Activated T-helper 17 cell treated with anti-CD3 and anti-CD28 coated beads, Interleukin-2, amount 50 U/mL, for 72 hours (primary cell): Measurements from ENCODE around the gene CFAP74. TPM values are rescaled to one million over a fixed set of nuclear protein-coding genes. Genes with fewer than 3 reads are reported as not detected.
"Not testable (repeated sequence)": the region's sequence is repeated elsewhere in the genome, so short reads cannot be mapped to it uniquely, and the experiment has no call there.

Experiments
- ATAC-seq: fragments of 150-1000 bp; cut with Tn5 transposase; replicated peaks from 2 replicates; pipeline ENCODE4 v1.10.0; 2021; ENCODE audit warnings: mild to moderate bottlenecking, moderate library complexity
- H3K27ac Mint-ChIP-seq: one replicate; pipeline ENCODE4 v1.8.0; 2022; ENCODE audit warnings: mixed read lengths
- H3K27me3 Mint-ChIP-seq: one replicate; pipeline ENCODE4 v1.8.0; 2022; ENCODE audit warnings: mixed read lengths
- H3K36me3 Mint-ChIP-seq: one replicate; pipeline ENCODE4 v1.8.0; 2022; ENCODE audit warnings: low read depth, mild to moderate bottlenecking, mixed read lengths
- H3K4me1 Mint-ChIP-seq: one replicate; pipeline ENCODE4 v1.8.0; 2022; ENCODE audit warnings: mixed read lengths
- H3K4me3 Mint-ChIP-seq: one replicate; pipeline ENCODE4 v1.8.0; 2022; ENCODE audit warnings: mild to moderate bottlenecking, mixed read lengths
- H3K9me3 Mint-ChIP-seq: one replicate; pipeline ENCODE4 v1.8.0; 2022; ENCODE audit warnings: mixed read lengths
- total RNA-seq, 2 donors: library from RNA; stranded (reverse); gene quantifications; one replicate each; pipeline ENCODE4 v1.2.3, GENCODE V29; 2022

CFAP74 gene
- total RNA-seq, 2 donors from 2014 or later, result not detected

GRCh38 chr1:1937549-1938275 is 65.9 kb downstream of the CFAP74 start:
- Mint-ChIP-seq H3K9me3 (peaks cover 4% of the 10 kb centered on the region), H3K36me3 (no peaks in the 10 kb centered on the region), H3K4me3 (no peak overlapping the region), H3K4me1 (no peaks in the 10 kb centered on the region), H3K27me3 (no peaks in the 10 kb centered on the region), H3K27ac (no peak overlapping the region)
- ATAC-seq, result no peak

- peaks cover 4% of the 10 kb centered on the region for H3K9me3 Mint-ChIP-seq
- no peak overlapping the region for H3K27ac Mint-ChIP-seq
- H3K36me3 Mint-ChIP-seq, result no peaks in the 10 kb centered on the region
- H3K27me3 Mint-ChIP-seq, result no peaks in the 10 kb centered on the region
- H3K4me3 Mint-ChIP-seq, result no peak overlapping the region
- no peak for ATAC-seq
- H3K4me1 Mint-ChIP-seq, result no peaks in the 10 kb centered on the region
These were observed 66.5 kb downstream of the CFAP74 start for GRCh38 chr1:1937061-1937460.

- not testable (repeated sequence) for H3K4me3 Mint-ChIP-seq, H3K27ac Mint-ChIP-seq, ATAC-seq, H3K27me3 Mint-ChIP-seq, H3K36me3 Mint-ChIP-seq, H3K4me1 Mint-ChIP-seq, H3K9me3 Mint-ChIP-seq
These were observed 68.7 kb downstream of the CFAP74 start for GRCh38 chr1:1934848-1935247.

GRCh38 chr1:1929639-1930545 is 73.7 kb downstream of the CFAP74 start:
- H3K4me3 Mint-ChIP-seq, result no peak overlapping the region
- no peaks in the 10 kb centered on the region for H3K36me3 Mint-ChIP-seq
- no peak overlapping the region for H3K27ac Mint-ChIP-seq
- ATAC-seq, result no peak
- no peaks in the 10 kb centered on the region for H3K4me1 Mint-ChIP-seq
- peaks cover 4% of the 10 kb centered on the region for H3K9me3 Mint-ChIP-seq
- H3K27me3 Mint-ChIP-seq, result no peaks in the 10 kb centered on the region

- no peaks in the 10 kb centered on the region for H3K27me3 Mint-ChIP-seq
- no peaks in the 10 kb centered on the region for H3K36me3 Mint-ChIP-seq
- no peak overlapping the region for H3K27ac Mint-ChIP-seq
- no peak for ATAC-seq
- H3K9me3 Mint-ChIP-seq, result peaks cover 2% of the 10 kb centered on the region
- H3K4me1 Mint-ChIP-seq, result no peaks in the 10 kb centered on the region
- no peak overlapping the region for H3K4me3 Mint-ChIP-seq
These were observed 74.4 kb downstream of the CFAP74 start for GRCh38 chr1:1929102-1929638.

GRCh38 chr1:1928231-1929101 is 75.1 kb downstream of the CFAP74 start:
- Mint-ChIP-seq H3K4me1 (no peaks in the 10 kb centered on the region), H3K9me3 (no peaks in the 10 kb centered on the region), H3K27me3 (no peaks in the 10 kb centered on the region)

GRCh38 chr1:1927751-1928150 is 75.8 kb downstream of the CFAP74 start:
- Mint-ChIP-seq H3K4me3 (no peak overlapping the region), H3K4me1 (no peaks in the 10 kb centered on the region), H3K9me3 (no peaks in the 10 kb centered on the region), H3K27ac (no peak overlapping the region), H3K27me3 (no peaks in the 10 kb centered on the region), H3K36me3 (no peaks in the 10 kb centered on the region)
- no peak for ATAC-seq

More at GRCh38 chr1:1928231-1929101, 75.1 kb downstream of the CFAP74 start:
- H3K4me3 Mint-ChIP-seq, result no peak overlapping the region
- no peak for ATAC-seq
- no peaks in the 10 kb centered on the region for H3K36me3 Mint-ChIP-seq
- H3K27ac Mint-ChIP-seq, result no peak overlapping the region

GRCh38 chr1:1926886-1927660 is 76.5 kb downstream of the CFAP74 start:
- no peak for ATAC-seq
- Mint-ChIP-seq H3K4me3 (no peak overlapping the region), H3K27me3 (no peaks in the 10 kb centered on the region), H3K27ac (no peak overlapping the region), H3K36me3 (no peaks in the 10 kb centered on the region), H3K4me1 (no peaks in the 10 kb centered on the region), H3K9me3 (no peaks in the 10 kb centered on the region)

- Mint-ChIP-seq H3K27me3 (no peaks in the 10 kb centered on the region), H3K4me1 (no peaks in the 10 kb centered on the region)
These were observed 77.2 kb downstream of the CFAP74 start for GRCh38 chr1:1926346-1926811.

GRCh38 chr1:1925437-1926345 is 77.9 kb downstream of the CFAP74 start:
- no peak overlapping the region for H3K4me3 Mint-ChIP-seq
- H3K9me3 Mint-ChIP-seq, result no peaks in the 10 kb centered on the region
- no peaks in the 10 kb centered on the region for H3K36me3 Mint-ChIP-seq
- ATAC-seq, result no peak
- H3K27ac Mint-ChIP-seq, result no peak overlapping the region
- H3K27me3 Mint-ChIP-seq, result no peaks in the 10 kb centered on the region
- H3K4me1 Mint-ChIP-seq, result no peaks in the 10 kb centered on the region

More at GRCh38 chr1:1926346-1926811, 77.2 kb downstream of the CFAP74 start:
- no peak for ATAC-seq
- Mint-ChIP-seq H3K9me3 (no peaks in the 10 kb centered on the region), H3K27ac (no peak overlapping the region), H3K36me3 (no peaks in the 10 kb centered on the region), H3K4me3 (no peak overlapping the region)

- Mint-ChIP-seq H3K4me1 (no peaks in the 10 kb centered on the region), H3K4me3 (no peak overlapping the region), H3K9me3 (no peaks in the 10 kb centered on the region), H3K27ac (no peak overlapping the region), H3K27me3 (no peaks in the 10 kb centered on the region), H3K36me3 (no peaks in the 10 kb centered on the region)
- no peak for ATAC-seq
These were observed 78.7 kb downstream of the CFAP74 start for GRCh38 chr1:1924849-1925248.

GRCh38 chr1:1924386-1924785 is 79.2 kb downstream of the CFAP74 start:
- no peaks in the 10 kb centered on the region for H3K4me1 Mint-ChIP-seq
- no peaks in the 10 kb centered on the region for H3K36me3 Mint-ChIP-seq
- no peak overlapping the region for H3K27ac Mint-ChIP-seq
- H3K4me3 Mint-ChIP-seq, result no peak overlapping the region
- H3K9me3 Mint-ChIP-seq, result no peaks in the 10 kb centered on the region
- no peaks in the 10 kb centered on the region for H3K27me3 Mint-ChIP-seq
- ATAC-seq, result no peak
